Activated T-cell treated with anti-CD3 and anti-CD28 coated beads for 1 hour (primary cell): ENCODE measurements around the gene SCFD1.

Source experiments
- DNase-seq: peaks from one replicate; pipeline ENCODE4 v3.0.0-alpha.2; 2020; ENCODE audit warnings: low read depth

The SCFD1 gene

DNA sequence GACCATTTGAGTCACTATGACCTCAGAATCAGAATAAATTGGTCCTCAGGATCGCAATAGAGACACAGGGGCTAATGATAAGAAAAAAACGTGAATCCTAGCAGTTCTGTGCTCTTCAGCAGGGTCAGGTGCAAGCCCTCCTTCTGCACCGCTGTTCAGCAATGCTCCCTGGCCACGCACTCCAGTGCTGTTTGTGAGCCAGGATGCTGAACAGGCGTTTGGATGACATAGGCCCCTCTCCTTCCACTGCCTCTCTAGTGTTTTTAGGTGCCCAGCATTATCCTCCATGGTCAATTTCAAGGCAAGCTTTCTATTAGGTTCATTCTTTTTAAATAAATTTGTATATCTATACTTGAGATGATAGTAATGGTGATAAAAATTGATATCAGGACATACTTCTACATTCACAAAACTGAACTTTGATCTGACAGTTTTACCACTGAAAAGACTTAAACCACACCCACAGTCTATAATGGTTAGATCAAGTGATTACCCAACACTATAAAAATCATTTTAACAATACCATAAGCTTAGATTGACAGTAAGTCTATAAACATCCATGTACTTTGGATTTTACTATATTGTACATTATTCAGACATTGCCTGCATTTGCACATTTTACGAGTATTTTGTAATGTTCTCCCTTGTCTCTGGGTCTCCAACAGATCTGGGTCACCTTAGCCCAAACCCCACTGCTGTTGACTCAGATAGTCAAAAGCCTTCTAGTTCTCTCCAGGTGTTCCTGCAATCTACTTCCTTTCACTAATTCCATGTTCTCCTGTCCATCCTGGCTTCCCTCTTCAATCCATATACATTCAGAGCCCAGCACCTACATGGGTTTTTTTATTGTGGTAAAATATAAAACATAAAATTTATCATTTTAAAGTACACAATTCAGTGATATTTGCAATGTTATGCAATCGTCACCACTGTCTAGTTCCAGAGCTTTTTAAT is 137.3 kb downstream of the SCFD1 start:
- no peak for DNase-seq

DNA sequence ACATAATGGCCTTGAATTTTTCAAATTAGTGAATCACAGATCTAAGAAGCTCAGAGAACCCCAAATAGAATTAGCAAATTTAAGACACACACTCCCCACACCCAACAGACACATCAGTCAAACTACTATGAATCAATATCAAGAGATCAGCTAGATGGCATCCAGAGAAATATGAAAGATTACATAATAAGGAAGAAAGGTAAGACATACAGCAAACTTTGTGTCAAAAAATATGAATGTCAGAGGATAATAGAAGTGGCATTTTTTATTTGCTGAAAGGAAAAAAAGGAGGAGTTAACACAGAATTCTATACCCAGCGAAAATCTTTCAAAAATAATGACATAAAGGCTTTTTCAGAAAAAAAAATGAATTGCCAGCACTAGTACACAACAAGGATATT is 141.8 kb downstream of the SCFD1 start:
- no peak for DNase-seq

DNA sequence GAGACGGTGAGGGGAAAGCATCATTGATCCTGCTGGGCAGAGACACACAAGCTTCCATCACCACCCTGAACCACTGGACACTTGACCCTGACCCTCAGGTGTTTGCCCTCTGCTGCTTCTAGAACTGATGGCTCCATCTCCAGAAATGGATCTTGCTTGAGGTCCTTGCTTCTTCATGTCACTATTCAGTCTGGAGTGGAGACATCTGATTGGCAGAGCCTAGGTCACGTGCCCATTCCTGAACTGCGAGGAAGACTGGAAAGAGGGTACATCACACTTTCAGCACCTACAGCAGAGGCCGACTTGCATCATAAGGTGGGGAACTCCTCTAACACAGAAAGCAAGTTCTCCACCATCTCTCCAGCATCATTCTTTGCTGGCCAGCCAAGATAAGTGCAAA is 145.5 kb downstream of the SCFD1 start:
- no peak for DNase-seq

DNA sequence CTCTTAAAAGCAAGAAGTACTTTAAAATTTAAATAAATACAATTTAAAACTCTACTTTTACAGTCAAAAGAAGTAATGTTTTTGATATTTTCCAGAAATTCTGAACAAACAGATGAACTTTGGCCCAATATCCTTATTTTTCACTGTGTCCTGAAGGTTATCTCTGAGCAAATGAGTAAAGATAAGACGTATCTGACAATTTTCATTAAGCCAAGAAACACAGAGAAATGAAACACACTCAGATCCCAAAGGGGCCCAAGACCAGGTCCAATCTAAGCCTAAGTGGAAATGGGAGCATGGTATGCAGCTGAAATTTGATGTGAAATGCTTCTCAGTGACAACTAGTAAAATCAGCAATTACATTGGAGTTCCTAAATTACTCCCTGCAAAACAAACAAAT is 146.7 kb downstream of the SCFD1 start:
- DNase-seq: no peak

DNA sequence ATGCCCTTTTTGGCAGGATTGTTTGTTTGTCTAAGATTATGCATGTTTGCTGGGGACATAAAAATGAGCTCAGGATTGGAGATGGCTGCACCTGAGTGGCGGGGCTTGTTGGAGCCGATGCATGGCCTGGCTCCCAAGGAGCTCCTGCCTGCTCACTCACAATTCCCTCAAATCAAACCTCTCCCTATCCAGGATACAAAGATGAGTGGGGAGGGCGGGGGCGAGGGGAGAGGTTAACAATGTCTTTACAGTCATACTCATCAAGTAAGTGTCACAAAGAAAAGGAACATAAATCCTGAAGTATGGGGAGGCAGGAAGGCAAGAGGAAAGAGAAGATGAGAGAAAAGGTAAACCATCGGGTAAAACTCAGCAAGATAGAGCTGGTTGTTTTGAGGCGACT is 148.3 kb downstream of the SCFD1 start:
- DNase-seq: no peak

DNA sequence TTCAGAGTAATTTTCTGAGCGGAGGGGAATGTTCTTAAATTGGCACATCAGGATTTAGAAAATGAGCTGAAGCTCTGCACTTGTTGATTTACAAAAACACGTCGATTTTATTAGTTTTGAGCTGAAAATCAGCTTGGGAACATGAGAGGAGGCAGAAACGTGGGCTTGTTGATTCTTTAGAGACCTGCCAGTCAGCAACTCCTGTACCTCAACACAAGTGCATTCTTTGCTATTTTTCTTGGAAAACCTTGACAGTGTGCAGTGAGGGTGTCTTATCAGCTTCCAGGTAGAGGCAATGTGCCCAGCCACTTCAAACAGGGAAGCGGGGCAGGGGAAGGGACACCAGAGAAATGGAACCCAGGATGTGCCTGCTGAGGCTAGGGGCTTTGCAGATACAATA is 149.5 kb downstream of the SCFD1 start:
- no peak for DNase-seq

DNA sequence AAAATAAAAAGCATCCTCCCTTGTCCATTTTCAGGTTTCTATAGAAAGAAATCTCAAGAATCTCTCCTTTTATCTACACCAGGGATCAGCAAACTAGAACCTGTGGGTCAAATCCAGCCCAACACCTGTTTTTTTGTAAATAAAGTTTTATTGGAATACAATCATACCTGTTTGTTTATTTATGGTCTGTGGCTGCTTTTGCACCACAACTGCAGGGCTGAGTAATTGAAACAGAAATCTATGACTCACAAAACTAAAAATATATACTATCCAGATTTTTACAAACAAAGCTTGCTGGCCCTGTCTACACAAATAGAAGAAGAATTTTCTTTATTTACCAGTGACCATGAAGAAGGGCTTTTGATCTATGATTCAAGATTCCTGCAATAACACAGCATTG is 157.1 kb downstream of the SCFD1 start:
- DNase-seq: no peak
